ENCODE data around the gene SLCO3A1. TPM values are rescaled to one million over a fixed set of nuclear protein-coding genes. Genes with fewer than 3 reads are reported as not detected.

SLCO3A1 gene
- total RNA-seq, 3 donors from 2014 or later, result 13.4 to 23.8 (median 14.3) TPM

DNA sequence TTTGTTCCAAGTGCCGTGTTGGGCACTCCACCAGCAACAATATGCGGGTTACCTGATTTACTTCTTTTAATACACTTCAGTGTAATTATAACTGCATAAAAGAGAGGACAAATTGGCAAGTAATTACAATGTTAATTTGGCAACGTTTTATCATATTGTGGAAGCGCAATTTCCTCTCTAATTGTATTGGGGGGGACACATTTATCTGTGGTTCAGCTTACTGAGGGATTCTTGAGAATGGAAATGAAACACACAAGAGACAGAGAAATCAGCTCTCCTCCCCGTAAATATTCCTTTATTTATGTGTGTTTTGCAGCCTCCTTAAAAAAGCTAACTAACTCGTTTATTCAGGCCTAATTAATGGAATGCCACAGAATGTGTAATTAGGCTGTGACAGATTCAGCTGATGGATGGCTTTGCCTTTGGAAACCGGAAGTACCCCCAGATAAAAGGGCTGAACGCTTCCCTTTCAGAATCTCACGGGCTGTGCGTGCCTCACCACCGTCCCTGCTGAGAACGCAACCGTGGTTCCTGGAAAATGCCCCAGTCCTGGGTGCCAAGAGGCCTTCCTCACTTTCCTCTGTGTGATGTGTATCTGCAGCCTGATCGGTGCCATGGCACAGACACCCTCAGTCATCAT is 293.1 kb downstream of the SLCO3A1 start:
- H3K36me3 ChIP-seq (ENCODE audit: low read depth), result no peaks in the 10 kb centered on the region
- H3K4me1 ChIP-seq (ENCODE audit: low read depth), result no peaks in the 10 kb centered on the region
- intact Hi-C loops (cut with DNase I, micrococcal nuclease), result no loop called here
- ATAC-seq (no peak), DNase-seq (no peak)
- H3K9me3 ChIP-seq, result no peaks in the 10 kb centered on the region
- TF ChIP-seq, protein P1, sequence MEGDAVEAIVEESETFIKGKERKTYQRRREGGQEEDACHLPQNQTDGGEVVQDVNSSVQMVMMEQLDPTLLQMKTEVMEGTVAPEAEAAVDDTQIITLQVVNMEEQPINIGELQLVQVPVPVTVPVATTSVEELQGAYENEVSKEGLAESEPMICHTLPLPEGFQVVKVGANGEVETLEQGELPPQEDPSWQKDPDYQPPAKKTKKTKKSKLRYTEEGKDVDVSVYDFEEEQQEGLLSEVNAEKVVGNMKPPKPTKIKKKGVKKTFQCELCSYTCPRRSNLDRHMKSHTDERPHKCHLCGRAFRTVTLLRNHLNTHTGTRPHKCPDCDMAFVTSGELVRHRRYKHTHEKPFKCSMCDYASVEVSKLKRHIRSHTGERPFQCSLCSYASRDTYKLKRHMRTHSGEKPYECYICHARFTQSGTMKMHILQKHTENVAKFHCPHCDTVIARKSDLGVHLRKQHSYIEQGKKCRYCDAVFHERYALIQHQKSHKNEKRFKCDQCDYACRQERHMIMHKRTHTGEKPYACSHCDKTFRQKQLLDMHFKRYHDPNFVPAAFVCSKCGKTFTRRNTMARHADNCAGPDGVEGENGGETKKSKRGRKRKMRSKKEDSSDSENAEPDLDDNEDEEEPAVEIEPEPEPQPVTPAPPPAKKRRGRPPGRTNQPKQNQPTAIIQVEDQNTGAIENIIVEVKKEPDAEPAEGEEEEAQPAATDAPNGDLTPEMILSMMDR (IDR thresholded peaks at IDR 0.05), result no peak
- H3K4me3 ChIP-seq, result no peak overlapping the region

DNA sequence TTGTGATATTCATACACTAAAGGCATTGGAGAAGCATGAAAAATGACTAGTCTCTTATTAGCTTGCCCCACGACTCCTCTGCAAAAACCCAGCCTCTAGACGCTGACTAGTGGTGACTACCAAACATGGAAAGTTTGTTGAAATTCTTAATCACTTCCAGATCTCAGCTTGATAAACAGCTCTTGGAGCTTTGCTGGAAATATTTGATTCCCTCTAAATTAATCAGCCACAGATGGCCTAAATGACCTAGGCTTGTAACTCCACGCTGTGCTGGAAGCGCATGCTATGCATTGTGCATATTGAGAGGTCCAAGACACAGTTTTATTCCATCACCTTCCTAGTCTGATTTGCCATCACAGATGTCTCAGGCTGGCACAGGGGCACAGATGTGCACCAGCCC is 295.5 kb downstream of the SLCO3A1 start:
- intact Hi-C loops (cut with DNase I, micrococcal nuclease), result no loop called here
- ATAC-seq, result no peak
- TF ChIP-seq, protein P1 (IDR thresholded peaks at IDR 0.05), result no peak
- Histone ChIP-seq H3K4me1 (ENCODE audit: low read depth) (no peaks in the 10 kb centered on the region), H3K4me3 (no peak overlapping the region), H3K36me3 (ENCODE audit: low read depth) (no peaks in the 10 kb centered on the region), H3K9me3 (no peaks in the 10 kb centered on the region)
- no peak for DNase-seq

DNA sequence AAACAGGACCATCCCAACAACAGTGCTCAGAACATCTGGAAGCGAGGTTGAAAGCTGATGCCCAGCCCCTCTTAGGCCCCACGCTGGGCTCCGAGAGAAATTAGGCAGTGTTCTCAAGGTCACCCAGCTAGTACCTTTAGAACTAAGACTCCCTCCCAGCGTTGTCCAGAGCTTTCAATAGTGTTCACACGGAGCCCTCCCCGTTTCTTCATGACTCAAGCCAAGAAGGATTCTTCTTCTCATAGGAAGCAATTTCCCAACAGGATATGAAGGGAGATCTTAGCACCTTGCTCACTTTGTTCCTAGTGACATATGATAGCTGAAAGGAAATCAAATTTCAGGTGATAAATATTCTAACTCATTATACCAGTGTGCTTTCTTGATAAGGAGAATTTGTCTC is 296.0 kb downstream of the SLCO3A1 start:
- TF ChIP-seq, protein P1 (IDR thresholded peaks at IDR 0.05), result no peak
- H3K9me3 ChIP-seq, result no peaks in the 10 kb centered on the region
- DNase-seq (no peak), ATAC-seq (no peak)
- no peaks in the 10 kb centered on the region for H3K36me3 ChIP-seq (ENCODE audit: low read depth)
- H3K4me1 ChIP-seq (ENCODE audit: low read depth), result no peaks in the 10 kb centered on the region
- no peak overlapping the region for H3K4me3 ChIP-seq
- intact Hi-C loops (cut with DNase I, micrococcal nuclease), result no loop called here

DNA sequence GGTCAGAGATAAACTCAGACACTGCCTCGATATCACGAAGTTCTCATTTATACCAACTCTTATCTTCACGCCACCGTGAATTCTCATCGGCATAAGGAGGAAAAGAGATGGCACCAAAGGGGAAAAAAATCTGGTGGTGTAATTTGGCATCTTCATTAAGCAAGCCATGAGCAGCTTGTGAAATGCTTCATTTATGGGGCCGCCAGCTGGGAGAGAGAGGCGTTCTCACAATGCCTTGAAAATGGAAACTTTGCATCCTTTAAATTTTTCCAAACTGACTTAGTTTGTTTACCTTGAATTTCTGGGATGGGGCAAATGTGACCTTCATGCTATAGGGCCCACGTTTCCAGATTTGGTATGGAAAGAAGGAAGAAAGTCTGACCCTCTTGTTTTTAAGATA is 297.7 kb downstream of the SLCO3A1 start:
- ATAC-seq, result no peak

DNA sequence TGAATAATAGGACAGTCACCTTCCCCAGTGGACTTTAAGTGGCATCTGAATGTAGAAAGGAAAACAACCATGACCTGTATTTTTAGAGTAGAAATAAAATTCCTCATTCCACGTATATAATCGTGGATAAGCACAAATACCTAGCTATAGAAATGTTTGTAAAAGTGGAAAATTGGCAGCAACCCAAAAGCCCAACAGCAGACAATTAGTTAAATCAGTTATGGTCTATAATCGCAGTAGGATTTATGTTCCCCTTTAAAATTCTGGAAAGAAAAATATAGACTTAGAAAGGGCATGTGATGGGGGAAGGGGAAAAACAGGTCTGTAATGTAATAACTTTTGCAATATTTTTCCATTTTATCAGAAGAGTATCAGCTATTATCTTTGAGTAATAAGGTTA is 298.2 kb downstream of the SLCO3A1 start:
- TF ChIP-seq, protein P1 (IDR thresholded peaks at IDR 0.05), result no peak
- no peaks in the 10 kb centered on the region for H3K4me1 ChIP-seq (ENCODE audit: low read depth)
- H3K4me3 ChIP-seq, result no peak overlapping the region
- intact Hi-C loops (cut with DNase I, micrococcal nuclease), result no loop called here
- DNase-seq (no peak), ATAC-seq (no peak)
- no peaks in the 10 kb centered on the region for H3K9me3 ChIP-seq
- no peaks in the 10 kb centered on the region for H3K36me3 ChIP-seq (ENCODE audit: low read depth)

More for the DNA sequence above, 297.7 kb downstream of the SLCO3A1 start:
- Histone ChIP-seq H3K9me3 (no peaks in the 10 kb centered on the region), H3K4me3 (no peak overlapping the region), H3K36me3 (ENCODE audit: low read depth) (no peaks in the 10 kb centered on the region), H3K4me1 (ENCODE audit: low read depth) (no peaks in the 10 kb centered on the region)
- intact Hi-C loops (cut with DNase I, micrococcal nuclease), result no loop called here
- TF ChIP-seq, protein P1 (IDR thresholded peaks at IDR 0.05), result no peak
- no peak for DNase-seq

DNA sequence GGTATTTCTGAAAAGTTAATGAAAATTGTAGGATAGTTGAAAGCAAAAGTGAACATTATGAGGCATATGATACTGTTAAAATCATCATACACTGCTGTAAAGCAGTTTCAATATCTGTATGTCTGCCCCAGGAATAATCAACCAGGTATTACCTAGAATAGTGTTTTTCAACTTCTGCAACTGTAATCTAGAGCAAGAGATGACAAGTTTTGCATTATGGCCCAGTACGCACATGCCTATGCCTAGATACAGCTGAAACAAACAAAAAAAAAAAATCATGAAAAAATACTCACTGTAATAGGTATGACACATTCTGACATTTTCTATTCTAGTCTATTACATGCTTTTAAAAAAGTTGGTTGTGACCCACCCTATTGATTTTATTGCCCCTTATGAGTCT is 299.5 kb downstream of the SLCO3A1 start:
- TF ChIP-seq, protein P1 (IDR thresholded peaks at IDR 0.05), result no peak
- Histone ChIP-seq H3K9me3 (no peaks in the 10 kb centered on the region), H3K4me3 (no peak overlapping the region), H3K4me1 (ENCODE audit: low read depth) (no peaks in the 10 kb centered on the region), H3K36me3 (ENCODE audit: low read depth) (no peaks in the 10 kb centered on the region)
- intact Hi-C loops (cut with DNase I, micrococcal nuclease), result no loop called here
- DNase-seq (no peak), ATAC-seq (no peak)

All from mucosa of descending colon (tissue), 3 donors.